Activated CD4-positive, CD25-positive, alpha-beta regulatory T cell (primary cell): ENCODE results near the gene RFX1.
"Not testable (repeated sequence)": the region's sequence is repeated elsewhere in the genome, so short reads cannot be mapped to it uniquely, and the experiment has no call there.

Experiments
- DNase-seq, 4 experiments: peaks; one replicate each; lab custom pipeline; 2025; lab: John Stamatoyannopoulos, UW

Gene RFX1

GRCh38 chr19:13978351-13979243 lies 27.5 kb downstream of the RFX1 start:
- no peak for DNase-seq

GRCh38 chr19:13977803-13978202 lies 28.3 kb downstream of the RFX1 start:
- no peak for DNase-seq

- no peak for DNase-seq
These were observed 29.7 kb downstream of the RFX1 start for GRCh38 chr19:13976446-13976845.

DNA sequence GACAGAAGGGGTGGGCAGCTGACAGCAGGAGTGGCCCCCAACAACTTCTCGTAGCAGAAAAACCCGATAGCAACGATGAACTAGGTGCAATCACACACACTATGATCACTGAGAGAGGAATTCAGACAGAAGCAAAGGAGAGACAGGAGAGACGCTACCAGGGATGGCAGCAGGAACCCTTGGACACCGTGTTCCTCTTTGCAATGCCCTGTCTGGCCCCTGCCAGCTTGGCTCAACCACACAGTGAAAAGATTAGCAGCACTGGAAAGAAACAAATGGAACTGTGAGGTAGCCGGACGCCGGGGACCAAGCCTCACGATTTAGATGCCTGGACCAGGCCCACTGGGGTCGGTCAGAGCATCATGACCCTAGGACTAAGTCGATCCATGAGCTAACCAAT lies 30.2 kb downstream of the RFX1 start:
- no peak for DNase-seq

- no peak for DNase-seq
These were observed 32.0 kb downstream of the RFX1 start for GRCh38 chr19:13974073-13974472.

DNA sequence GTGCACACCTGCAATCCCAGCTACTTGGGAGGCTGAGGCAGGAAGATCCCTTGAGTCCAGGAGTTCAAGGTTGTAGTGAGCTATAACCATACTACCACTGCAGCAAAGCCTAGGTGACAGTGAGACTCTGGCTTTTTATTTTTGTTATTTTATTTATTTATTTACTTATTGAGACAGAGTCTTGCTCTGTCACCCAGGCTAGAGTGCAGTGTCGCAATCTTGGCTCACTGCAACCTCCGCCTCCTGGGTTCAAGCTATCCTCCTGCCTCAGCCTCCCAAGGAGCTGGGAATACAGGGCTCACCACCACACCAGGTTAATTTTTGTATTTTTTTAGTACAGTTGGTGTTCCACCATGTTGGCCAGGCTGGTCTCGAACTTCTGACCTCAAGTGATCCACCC lies 32.6 kb downstream of the RFX1 start:
- not testable (repeated sequence) for DNase-seq

- no peak for DNase-seq
These were observed 33.6 kb downstream of the RFX1 start for GRCh38 chr19:13972368-13973155.

GRCh38 chr19:13971868-13972267 lies 34.3 kb downstream of the RFX1 start:
- DNase-seq: not testable (repeated sequence)

GRCh38 chr19:13969897-13970296 lies 36.2 kb downstream of the RFX1 start:
- DNase-seq: no peak

GRCh38 chr19:13968999-13969398 lies 37.1 kb downstream of the RFX1 start:
- no peak for DNase-seq

GRCh38 chr19:13968383-13968935 lies 37.7 kb downstream of the RFX1 start:
- no peak for DNase-seq

DNA sequence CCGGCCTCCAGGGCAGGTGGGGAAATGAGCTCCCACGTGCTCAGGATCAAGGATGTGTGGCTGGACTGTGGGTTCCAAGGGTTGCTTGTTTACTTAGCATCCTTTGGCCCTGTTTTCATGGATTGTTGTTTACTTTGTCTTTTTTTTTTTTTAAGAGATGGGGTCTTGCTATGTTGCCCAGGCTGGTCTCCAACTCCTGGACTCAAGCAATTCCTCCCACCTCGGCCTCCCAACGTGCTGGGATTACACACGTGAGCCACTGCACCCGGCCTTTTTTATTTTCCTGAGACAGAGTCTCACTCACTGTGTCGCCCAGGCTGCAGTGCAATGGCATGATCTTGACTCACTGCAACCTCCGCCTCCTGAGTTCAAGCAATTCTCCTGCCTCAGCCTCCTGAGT lies 38.9 kb downstream of the RFX1 start:
- DNase-seq: not testable (repeated sequence)

- DNase-seq: no peak
These were observed 39.4 kb downstream of the RFX1 start for GRCh38 chr19:13966684-13967128.

GRCh38 chr19:13965926-13966683 lies 40.0 kb downstream of the RFX1 start:
- no peak for DNase-seq

DNA sequence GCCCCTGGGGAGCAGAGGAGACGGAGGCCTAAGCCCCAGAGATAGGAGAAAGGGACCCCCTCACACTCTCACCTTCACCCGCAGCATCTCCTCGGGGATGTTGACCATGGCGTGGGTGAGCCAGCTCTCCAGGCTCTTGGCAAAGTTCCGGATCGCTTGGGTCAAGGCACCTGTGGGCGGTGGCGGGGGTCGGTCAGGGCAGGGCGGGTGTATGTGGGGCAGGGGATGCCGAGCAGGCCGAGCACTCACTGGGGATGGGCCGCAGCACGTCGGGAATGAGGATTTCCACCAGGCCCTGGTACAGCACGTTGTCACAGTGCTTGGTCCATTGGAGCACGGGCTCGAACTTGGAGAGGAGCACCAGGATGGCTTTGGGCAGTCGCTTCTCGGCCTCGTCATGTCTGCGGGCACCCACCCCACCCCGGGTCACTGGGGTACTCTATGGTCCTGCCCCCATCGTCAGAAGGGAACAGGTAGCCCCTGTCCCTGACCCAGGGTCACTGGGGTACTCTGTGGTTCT lies 40.7 kb downstream of the RFX1 start:
- DNase-seq: no peak

- DNase-seq: no peak
These were observed 41.3 kb downstream of the RFX1 start for GRCh38 chr19:13964776-13965175.

GRCh38 chr19:13963603-13964105 lies 42.5 kb downstream of the RFX1 start:
- DNase-seq: no peak

GRCh38 chr19:13962699-13963602 lies 43.2 kb downstream of the RFX1 start:
- no peak for DNase-seq

DNA sequence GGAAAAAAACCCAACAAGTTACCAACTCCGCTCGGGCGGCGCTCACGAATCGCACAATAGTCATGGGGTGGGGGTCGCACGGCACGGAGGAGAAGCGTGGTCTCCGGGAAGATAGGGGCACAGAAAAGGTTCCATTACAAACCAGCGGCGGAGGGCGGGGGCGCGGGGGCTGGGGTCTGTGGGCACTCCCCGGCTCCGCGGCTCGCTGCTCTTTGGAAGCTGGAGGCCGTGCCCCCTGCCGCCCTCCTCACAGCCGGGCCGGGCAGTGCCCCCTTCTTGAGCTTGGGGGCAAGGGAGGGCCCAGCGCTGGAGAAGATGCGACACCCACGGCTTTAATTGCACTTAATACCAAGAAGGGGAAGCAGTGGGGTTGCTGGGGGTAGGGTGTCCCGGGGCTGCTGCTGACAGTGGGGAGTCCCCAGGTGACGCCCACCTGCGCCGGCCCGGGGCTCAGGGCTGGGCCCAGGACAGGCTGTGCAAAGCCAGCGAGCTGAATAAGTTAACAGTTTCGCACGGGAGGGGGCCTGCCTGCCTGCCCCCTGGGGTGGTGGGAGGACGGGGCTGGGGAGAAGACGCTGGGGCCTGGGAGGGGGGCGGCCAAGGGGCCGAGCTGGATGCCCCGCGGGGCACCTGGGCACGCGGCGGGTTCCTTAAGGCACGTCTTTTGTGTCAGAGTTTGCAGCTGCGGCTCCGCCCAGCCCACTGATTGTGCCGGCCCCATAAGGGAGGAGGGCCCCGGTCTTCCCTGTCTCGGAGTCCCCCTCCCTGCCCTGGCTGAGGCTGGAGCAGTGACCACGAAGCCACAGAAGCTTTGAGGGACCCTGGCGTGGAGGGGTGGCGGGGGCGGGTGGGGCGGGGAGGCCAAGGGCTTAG lies 44.1 kb downstream of the RFX1 start:
- no peak for DNase-seq
